ENCODE measurements around the gene ACTL6B.

ACTL6B gene

GRCh38 chr7:100683659-100684533 is 27.6 kb upstream of the ACTL6B start:
- DNase-seq, result no peak

DNA sequence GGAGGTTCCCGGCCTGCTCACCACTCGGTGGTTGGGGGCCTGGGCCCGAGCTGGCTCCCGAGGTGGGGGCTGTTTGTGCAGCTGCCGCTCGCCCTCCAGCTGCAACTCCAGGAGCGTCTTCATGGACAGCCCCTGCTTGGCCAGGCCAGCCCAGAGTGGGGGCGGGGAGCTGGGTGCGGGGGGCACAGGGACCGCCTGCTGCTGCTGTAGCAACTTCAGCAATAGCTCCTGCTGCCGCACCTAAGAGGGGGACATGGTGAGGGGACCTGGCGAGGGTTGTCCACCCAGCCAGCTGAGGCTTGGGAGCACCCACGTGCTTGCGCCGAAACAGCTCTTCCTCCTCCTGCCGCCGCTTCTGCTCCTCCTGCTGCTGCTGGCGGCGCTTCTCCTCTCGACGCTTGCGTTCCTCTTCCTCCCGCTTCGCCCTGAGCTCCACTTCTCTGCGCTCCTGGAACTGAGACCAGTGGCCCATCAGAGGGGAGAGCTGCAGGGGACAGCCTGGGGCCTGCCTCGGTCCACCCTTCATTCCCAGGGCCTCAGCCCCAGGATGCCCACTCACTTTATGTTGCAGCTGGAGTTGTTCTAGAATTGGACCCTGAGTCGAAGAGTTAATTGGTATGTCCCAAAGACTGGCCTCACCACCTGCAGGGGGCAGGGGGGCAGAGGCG is 26.9 kb upstream of the ACTL6B start:
- DNase-seq, result no peak

DNA sequence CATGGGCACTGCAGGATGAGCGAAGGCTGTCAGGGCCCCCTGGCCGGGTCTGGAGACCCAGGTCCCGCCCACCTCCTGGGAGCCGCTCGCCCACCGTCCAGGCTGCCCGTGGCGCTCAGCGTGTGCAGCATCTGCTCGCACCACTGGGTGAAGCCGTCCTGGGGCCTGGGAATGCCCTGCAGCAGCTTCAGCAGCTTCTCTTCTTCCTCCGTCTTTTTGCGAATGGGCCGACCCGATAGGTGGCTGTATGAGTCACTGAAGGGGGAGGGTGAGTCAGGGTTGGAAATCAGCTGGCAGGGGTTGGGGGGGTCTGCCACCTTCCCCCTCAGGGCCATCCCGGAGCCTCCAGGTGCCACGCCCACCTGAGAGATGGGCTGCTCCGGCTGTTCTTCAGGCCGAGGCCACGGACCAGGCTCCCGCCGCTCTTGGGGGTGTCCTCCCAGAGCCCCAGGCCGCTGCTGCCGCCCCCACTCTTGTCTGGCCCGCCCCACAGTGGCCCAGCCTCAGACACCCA is 26.0 kb upstream of the ACTL6B start:
- DNase-seq, result no peak

GRCh38 chr7:100681491-100682227 is 25.4 kb upstream of the ACTL6B start:
- DNase-seq, result no peak

- no peak for DNase-seq
These were observed 24.5 kb upstream of the ACTL6B start for GRCh38 chr7:100680576-100681271.

GRCh38 chr7:100679927-100680575 is 23.8 kb upstream of the ACTL6B start:
- DNase-seq, result peak; percentile 63

DNA sequence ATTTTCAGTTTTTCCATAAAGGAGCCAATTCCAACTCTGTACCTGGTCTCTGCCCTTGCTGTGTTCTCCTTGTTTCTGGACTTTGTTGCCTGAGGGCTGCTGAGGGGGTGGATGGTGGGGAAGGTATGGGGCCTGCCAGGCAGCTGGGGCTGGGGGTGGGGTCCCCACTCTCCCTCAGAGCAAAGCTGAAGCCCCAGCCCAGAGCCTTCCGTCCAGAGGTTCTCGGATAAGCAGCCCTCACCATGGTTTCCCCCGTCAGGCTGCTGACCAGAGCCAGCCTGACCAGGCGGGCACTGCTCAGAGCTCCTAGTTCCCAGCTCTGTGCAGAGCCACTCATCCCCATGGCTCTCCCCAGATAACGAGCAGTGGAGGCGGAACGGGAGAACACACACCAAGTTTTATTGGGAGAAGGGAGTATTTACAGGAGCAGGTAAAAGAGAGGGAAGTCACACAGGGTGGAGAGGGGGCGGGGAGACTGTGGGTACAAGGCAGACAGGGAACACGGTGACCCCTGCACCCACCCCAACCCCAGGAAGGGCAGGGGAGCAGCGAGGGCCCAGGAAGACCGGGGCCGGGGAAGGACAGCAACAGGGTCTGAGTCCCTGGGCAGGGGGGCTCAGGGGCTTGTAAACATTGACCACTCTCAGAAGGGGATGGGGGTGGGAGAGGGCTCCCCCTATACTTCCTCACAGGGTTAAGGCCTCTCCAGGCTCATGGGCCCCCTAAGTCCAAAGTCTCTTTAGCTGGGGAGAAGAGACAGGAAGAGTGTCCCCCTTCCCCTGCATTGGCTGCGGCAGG is 23.1 kb upstream of the ACTL6B start:
- no peak for DNase-seq

DNA sequence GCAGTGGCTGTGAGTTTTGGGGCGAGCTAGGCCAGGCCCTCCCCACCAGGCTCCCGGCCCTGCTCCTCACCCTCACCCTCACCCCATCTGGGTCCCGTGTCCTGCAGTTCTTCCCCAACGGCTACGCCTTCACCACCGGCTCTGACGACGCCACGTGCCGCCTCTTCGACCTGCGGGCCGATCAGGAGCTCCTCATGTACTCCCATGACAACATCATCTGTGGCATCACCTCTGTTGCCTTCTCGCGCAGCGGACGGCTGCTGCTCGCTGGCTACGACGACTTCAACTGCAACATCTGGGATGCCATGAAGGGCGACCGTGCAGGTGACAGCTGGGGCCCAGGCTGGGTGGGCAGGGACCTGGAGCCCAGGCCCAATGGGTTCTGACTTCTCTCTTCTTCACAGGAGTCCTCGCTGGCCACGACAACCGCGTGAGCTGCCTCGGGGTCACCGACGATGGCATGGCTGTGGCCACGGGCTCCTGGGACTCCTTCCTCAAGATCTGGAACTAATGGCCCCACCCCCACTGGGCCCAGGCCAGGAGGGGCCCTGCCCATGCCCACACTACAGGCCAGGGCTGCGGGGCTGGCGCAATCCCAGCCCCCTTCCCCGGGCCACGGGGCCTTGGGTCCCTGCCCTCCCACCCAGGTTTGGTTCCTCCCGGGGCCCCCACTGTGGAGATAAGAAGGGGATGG is 22.2 kb upstream of the ACTL6B start:
- DNase-seq, result no peak

GRCh38 chr7:100677308-100678267 is 21.3 kb upstream of the ACTL6B start:
- no peak for DNase-seq

- DNase-seq, result no peak
These were observed 20.5 kb upstream of the ACTL6B start for GRCh38 chr7:100676501-100677306.

DNA sequence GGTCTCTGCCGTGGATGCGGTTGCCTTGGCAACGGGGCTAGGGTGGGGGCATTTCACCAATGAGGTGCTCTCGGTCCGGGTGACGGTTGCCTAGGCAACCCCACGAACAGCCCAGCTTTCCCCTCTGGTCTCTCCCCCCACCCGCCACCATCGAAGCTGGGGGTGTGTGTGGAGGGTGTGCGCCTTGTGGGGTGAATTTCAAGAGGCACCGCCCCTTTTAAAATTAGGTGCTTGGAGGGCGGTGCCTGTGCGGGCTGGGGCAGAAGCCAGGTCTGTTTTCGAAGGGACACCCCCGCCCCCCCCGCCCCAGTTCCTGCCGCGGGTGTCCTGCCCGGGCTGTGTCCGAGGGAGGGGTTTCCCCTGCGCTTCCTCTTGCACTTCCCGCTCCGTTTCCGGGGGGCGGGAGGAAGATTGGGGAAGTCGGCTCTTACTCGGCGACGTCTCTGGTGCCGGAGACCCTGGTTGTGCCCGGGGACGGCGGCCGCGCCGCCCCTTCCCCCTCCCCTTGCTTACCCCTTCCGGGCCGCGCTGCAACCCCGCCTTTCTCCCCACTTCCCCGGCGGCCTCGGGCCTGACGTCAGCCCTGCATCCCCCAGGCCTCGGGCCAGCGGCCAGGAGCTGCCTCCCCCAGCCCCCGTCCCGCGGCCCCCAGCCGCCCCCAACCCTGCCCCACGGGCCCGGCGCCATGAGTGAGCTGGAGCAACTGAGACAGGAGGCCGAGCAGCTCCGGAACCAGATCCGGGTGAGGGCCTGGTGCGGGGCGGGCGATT is 19.5 kb upstream of the ACTL6B start:
- DNase-seq, result peak; percentile 78

DNA sequence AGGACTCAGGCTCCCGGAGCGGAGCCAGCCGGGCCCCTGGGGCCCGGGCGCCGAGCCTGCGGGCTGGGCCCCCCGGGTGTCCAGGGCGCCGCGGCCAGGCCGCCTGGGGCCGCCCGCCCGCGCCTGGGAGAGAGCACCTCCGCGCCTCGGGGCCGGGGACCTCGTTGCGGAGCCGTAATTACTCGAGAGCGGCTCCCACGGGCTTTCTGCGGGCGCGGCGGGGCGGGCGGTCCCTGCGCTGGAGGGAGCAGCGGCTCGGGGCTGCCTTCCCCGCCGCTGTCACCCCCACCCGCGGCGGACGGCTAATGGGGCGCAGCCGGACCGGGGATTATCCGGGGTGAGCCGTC is 18.8 kb upstream of the ACTL6B start:
- no peak for DNase-seq

DNA sequence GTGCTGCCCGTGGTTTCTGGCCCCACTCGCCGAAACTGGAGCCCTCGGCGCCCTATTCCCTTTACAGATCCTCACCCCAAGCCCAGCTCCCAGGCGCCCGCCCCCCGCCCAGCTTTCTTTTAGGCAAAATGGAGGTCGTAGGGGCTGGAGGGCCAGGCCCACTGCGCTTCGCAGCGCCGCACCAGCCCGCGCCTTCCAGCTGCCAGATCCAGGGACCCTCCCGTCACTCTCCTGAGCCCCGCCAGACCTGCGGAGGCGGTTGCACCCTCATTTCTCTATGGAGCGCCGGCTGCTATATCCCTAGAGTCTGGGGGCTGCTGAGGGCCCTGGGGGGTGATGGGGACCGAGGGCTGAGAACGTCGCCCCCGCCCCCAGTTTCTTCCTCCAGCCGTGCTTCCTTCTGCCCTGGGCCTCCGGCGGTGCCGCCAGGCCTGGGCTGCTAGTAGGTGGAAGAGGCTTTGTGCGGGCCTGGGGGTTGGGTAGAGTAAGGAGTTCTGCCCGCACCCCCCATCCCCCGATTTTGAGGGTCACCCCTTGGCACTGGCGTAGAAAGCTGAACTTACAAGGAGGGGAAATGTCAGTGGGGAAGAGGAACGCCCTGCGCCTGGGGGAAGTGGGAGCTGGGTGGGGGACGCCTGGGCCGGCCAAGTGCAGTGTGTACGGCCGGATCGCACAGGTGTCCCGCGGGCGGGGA is 18.3 kb upstream of the ACTL6B start:
- DNase-seq, result peak; percentile 32

DNA sequence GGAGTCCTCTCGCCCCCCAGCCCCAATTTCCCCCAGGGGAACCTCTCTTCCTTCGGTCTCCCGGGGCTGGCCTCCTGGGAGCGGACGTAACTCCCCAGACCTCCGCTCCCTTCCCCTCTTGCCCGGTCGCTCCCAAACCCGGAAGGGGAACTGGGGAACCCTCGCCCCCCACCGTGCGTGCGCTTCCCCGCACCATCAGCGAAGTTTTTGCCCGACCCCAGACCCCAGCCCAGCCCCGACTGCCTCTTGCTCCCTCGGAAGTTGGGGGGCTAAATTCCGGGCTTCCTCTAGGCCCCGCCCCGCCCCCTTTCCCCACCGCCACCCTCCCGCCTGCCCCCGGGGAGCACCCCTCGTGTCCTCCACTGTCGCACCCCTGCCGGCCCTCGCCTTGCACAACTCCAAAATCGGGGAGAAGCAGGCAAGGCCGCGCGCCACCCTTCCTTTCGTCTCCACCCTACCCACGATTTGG is 17.7 kb upstream of the ACTL6B start:
- DNase-seq, result peak; percentile 30

DNA sequence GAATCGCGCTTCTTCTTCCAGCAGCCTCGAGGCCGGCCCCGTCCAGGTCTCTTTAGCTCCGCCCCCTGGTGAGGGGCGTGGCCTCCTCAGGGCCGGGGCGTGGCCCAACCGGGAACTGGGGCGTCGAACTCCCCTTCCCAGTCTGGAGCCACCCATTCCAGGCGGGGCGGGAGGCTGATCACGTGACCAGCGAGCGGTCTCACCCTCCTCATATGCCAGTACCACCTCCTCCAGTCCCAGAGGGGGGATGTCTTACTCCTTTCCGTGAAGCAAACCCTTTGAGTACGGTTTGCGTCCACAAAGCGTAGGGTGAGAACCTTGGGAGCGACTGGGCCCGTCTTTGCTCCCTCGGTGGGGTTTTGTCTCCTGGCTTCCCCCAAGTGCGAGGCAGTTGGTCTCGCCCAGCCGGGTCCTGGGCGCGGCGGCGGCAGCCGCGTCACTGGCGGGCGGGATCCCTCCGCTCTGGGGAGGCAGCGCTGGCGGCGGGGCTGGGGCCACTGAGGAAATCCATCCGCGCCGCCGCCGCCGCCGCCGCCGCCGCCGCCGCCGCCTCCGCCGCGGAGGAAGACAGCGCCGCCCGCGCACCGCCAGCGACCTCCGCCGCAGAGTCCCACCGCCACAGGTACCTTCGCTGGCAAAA is 17.2 kb upstream of the ACTL6B start, which contains the start of gene GNB2:
Gene GNB2, plus strand, starts transcription at position 439 of the 640 bp plus-strand sequence. CDS start 2,526 bp downstream, outside the sequence.
- peak; percentile 98 for DNase-seq

Data from inflammatory macrophage treated with lipopolysaccharide for 4 hours (primary cell).